Bronchial epithelial cell (primary cell): Measurements from ENCODE around the gene SMURF1. TPM values are rescaled to one million over a fixed set of nuclear protein-coding genes. Genes with fewer than 3 reads are reported as not detected.

Experiments
- DNase-seq: peaks from one replicate; pipeline ENCODE4 v3.0.0-alpha.2; 2010; ENCODE audit warnings: low read depth
- FAIRE-seq: peaks from 2 replicates; lab custom pipeline; 2011; peaks lifted over from hg19 to GRCh38; lab: Jason Lieb, UNC
- H3K27me3 ChIP-seq: 2 replicates; pipeline ENCODE4 v1.5.1; 2011; ENCODE audit warnings: low read length; ENCODE audit not compliant: control insufficient read depth, insufficient read depth
- H3K36me3 ChIP-seq: 2 replicates; pipeline ENCODE4 v1.5.1; 2011; ENCODE audit warnings: low read length; ENCODE audit not compliant: control insufficient read depth, insufficient read depth
- H3K4me3 ChIP-seq: 2 replicates; pipeline ENCODE4 v1.5.1; 2011; ENCODE audit warnings: mild to moderate bottlenecking, low read depth, low read length, control low read depth
- total RNA-seq: library from RNA; depleted of rRNA; stranded (reverse); fragments of >200 nt; gene quantifications from 2 replicates; pipeline ENCODE4 v1.2.1, GENCODE V29; 2014
- TF ChIP-seq, protein P1 (sequence below): IDR thresholded peaks from 2 replicates; pipeline ENCODE4 v1.5.1; 2011; ENCODE audit warnings: mild to moderate bottlenecking, moderate library complexity, low read length, control low read depth, inconsistent platforms; ENCODE audit not compliant: insufficient read depth, severe bottlenecking

SMURF1 gene
- total RNA-seq, 1 donor from 2014 or later, result 42.4 TPM

DNA sequence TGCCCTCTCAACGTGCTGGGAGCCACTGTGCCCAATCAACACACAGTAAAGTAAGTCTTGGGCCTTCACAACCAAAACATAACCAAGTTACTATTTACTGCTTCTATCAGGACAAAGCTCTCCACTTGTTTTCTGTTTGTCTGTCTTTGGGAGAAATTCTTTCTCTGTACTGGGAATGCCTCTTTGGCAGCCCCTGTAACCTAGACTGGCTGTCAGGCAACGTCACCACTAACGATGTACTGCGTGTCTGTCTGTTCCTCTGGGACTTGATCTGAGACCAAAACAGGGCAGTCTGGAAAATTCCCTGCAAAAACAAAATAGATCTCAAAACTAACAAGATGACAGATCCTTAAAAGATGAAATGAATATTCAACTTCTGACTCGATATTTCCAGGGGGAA, 113.0 kb downstream of the SMURF1 start:
- Histone ChIP-seq H3K4me3 (no peak overlapping the region), H3K27me3 (no peaks in the 10 kb centered on the region), H3K36me3 (peaks cover 44% of the 10 kb centered on the region)
- TF ChIP-seq, protein P1, sequence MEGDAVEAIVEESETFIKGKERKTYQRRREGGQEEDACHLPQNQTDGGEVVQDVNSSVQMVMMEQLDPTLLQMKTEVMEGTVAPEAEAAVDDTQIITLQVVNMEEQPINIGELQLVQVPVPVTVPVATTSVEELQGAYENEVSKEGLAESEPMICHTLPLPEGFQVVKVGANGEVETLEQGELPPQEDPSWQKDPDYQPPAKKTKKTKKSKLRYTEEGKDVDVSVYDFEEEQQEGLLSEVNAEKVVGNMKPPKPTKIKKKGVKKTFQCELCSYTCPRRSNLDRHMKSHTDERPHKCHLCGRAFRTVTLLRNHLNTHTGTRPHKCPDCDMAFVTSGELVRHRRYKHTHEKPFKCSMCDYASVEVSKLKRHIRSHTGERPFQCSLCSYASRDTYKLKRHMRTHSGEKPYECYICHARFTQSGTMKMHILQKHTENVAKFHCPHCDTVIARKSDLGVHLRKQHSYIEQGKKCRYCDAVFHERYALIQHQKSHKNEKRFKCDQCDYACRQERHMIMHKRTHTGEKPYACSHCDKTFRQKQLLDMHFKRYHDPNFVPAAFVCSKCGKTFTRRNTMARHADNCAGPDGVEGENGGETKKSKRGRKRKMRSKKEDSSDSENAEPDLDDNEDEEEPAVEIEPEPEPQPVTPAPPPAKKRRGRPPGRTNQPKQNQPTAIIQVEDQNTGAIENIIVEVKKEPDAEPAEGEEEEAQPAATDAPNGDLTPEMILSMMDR, result no peak
- FAIRE-seq, result no peak
- DNase-seq, result no peak

DNA sequence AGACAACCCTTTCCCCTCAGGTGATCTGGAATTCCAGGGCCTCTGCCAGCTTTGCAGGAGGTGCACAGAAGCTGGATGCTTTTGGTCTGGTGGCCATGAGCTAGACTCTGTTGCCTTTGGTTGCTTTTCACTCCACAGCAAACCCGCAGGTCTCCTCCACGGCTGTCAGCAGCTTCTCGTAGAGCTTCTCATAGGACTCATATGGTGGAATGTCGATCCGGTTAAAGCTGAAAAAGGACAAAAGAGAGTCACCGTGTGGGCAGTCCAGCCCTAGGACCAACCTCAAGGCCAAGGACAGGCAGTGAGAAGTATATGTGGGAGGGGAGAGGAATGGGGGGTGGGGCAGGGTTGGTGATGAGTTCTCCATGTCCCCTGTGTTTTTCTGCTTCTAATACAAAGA, 113.5 kb downstream of the SMURF1 start:
- no peak for FAIRE-seq
- TF ChIP-seq, protein P1, result no peak
- Histone ChIP-seq H3K36me3 (peaks cover 40% of the 10 kb centered on the region), H3K4me3 (no peak overlapping the region), H3K27me3 (no peaks in the 10 kb centered on the region)
- no peak for DNase-seq

DNA sequence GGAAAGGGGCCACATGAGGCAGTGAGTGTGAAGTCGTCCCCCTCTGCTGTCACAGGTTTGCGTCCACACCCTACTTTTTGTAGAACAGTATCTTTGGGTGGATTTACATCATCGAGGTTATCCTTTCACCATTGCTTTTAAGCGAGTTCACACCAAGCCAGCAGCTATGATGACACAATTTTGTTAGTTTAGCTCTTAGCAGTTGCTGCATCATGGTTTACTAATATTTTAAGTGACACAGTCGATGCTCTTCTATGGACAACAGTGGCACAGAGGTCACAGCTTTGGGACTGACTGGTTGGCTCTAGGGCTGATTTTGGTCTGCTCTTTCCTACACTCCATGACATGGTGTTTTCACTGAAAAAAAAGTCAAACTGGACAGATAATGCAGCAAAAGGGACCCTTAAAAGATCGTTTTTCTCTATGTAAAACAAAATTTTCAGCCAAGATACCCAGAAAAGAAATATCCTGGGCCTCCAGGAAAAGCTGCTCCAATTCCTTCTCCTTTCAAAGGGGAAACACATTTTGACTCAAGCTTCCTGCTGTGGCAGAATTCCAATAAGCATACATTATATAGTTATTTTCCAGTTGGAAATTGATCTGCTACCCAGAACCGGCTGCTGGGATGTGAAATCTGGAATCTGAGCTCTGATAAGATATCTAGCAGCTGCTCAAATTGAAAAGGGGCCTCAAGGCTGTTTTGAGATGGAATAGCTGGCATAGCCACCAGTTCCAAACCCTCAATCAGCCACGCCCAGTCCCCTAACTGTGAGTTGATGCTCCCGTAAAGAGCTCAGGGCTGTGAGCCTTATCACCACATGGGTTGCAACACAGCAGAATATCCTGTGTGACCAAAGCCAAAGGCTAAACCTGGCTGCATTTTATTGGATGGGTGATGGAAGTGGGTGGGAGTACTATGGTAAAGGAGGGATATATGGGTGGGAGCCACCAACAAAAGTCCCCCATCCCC, 114.2 kb downstream of the SMURF1 start:
- H3K36me3 ChIP-seq, result peaks cover 33% of the 10 kb centered on the region
- FAIRE-seq, result peak; percentile 79
- no peak for DNase-seq

DNA sequence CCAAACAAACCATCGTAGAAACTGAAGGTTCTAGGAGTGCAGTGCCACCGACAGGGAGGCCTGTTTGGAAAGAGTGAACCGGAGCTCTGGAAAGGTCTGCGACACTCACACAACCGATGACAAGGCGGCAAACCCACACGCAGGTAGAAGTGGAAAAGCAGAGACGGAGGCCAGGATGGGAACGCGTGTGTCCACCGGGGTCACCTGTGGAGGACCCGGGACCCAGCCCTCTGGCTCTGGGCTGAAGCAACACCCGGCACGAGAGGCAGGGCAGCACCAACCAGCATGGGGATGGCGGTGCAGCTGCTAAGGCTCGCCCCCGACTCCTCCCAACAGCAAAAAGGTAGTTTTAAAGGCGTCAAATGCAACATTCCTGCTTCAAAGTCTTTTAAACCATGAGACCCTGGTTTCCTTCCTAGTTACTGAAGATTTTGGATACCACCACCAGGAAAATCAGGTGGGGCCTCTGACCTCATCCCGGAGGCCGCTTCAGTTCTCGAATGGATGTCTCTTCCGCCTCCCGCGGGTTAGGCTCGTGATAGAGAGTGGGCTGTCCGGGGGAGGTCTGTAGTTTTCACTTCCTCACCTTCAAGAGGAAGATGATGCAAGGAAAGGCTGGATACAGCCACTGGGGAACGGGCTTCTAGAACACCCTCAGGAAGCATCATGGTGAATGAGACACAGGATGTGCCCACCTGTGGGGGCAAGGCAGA, 115.5 kb downstream of the SMURF1 start:
- no peak for DNase-seq
- peaks cover 25% of the 10 kb centered on the region for H3K36me3 ChIP-seq
- no peak overlapping the region for H3K4me3 ChIP-seq
- H3K27me3 ChIP-seq, result no peaks in the 10 kb centered on the region
- TF ChIP-seq, protein P1, result no peak
- FAIRE-seq, result no peak

More for the DNA sequence above, 114.2 kb downstream of the SMURF1 start:
- Histone ChIP-seq H3K27me3 (no peaks in the 10 kb centered on the region), H3K4me3 (no peak overlapping the region)
- TF ChIP-seq, protein P1, result no peak

DNA sequence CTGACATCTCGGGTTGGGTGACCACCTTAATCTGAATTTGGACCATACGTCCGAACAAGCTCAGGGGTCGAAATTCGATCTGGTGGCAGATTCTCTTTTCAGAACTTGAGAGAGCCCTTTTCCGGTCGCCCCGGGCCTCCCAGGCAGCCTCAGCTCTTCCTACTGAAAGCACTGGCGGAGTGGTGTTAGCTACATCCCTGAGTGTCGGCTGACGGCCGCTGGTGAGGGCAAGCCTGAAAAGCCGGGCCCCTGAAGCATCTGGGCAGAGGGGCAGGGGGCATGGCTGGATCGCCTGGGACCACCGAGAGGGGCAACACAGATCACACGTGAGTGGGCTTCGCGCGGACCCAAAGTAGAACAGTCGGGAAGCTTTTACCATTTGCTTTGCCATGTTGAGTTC, 116.1 kb downstream of the SMURF1 start:
- FAIRE-seq, result no peak
- H3K4me3 ChIP-seq, result no peak overlapping the region
- TF ChIP-seq, protein P1, result no peak
- no peaks in the 10 kb centered on the region for H3K27me3 ChIP-seq
- DNase-seq, result no peak
- peaks cover 22% of the 10 kb centered on the region for H3K36me3 ChIP-seq
